ENCODE results near the gene FOXRED1. TPM values are rescaled to one million over a fixed set of nuclear protein-coding genes. Genes with fewer than 3 reads are reported as not detected.

Gene FOXRED1
- total RNA-seq, 1 experiment from 2014 or later: 21.2 TPM

Small RNAs within 50 kb of the gene (small RNA-seq; reads per million reads assigned to genes)
- 0 reads per million in 2 experiments for gene RN7SL351P

Other genes with a start within 250 kb of the FOXRED1 start
- 8.0 and 8.6 TPM in 2 replicates for gene CDON, start 206.3 kb upstream of the FOXRED1 start, total RNA-seq (2014; rRNA removed; shearing (Covaris generic))
- gene RPUSD4, start 57.5 kb upstream of the FOXRED1 start, total RNA-seq (2014; rRNA removed; shearing (Covaris generic)): 23.3 and 23.6 TPM in 2 replicates
- gene FAM118B, start 57.4 kb upstream of the FOXRED1 start, total RNA-seq (2014; rRNA removed; shearing (Covaris generic)): 22.8 and 29.9 TPM in 2 replicates
- gene SRPRA, start 259 bp upstream of the FOXRED1 start, total RNA-seq (2014; rRNA removed; shearing (Covaris generic)): 124 and 129 TPM in 2 replicates
- 5.9 and 7.0 TPM in 2 replicates for gene TIRAP, start 13.9 kb downstream of the FOXRED1 start, total RNA-seq (2014; rRNA removed; shearing (Covaris generic))
- gene DCPS, start 34.9 kb downstream of the FOXRED1 start, total RNA-seq (2014; rRNA removed; shearing (Covaris generic)): 9.5 and 12.2 TPM in 2 replicates
- 198 and 242 TPM in 2 replicates for gene ST3GAL4, start 86.5 kb downstream of the FOXRED1 start, total RNA-seq (2014; rRNA removed; shearing (Covaris generic))

Measured in SK-MEL-5 (cell line).